ENCODE results near the gene KIF1B. TPM values are rescaled to one million over a fixed set of nuclear protein-coding genes. Genes with fewer than 3 reads are reported as not detected.

Gene KIF1B
- total RNA-seq, 1 donor from 2014 or later = 13.4 TPM

DNA sequence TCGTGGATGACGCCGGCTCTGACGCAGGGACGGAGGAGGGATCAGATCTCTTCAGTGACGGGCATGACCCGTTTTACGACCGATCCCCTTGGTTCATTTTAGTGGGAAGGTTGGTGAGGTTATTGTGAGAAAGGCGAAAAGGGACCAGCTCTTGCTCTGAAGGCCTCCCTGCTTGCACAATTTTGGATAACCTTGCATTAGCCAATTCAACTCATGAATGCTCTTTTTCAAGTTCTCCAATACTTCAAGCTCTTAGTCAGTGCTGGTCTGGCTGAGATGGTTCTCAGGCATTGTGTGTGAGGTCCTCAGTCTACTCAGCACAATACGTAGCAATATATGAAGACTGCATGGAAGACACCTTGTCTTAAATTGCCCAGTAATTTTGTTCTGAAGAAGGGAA lies 115.9 kb downstream of the KIF1B start:
- intact Hi-C loops (cut with DNase I) = no loop called here
- Histone ChIP-seq H3K4me1 (no peaks in the 10 kb centered on the region), H3K36me3 (peaks cover 30 to 38% of the 10 kb centered on the region in 2 donors), H3K27ac (no peak overlapping the region), H3K4me3 (no peak overlapping the region), H3K27me3 (no peaks in the 10 kb centered on the region), H3K9me3 (no peaks in the 10 kb centered on the region)
- DNase-seq (ENCODE audit: low spot score in 2 of 2) = no peak
- no peak for TF ChIP-seq CTCF (IDR thresholded peaks at IDR 0.05)

GRCh38 chr1:10328180-10328963 lies 118.0 kb downstream of the KIF1B start:
- intact Hi-C loops (cut with DNase I) = no loop called here
- Histone ChIP-seq H3K27me3 (no peaks in the 10 kb centered on the region), H3K4me1 (no peaks in the 10 kb centered on the region), H3K4me3 (no peak overlapping the region), H3K36me3 (peaks cover 25 to 27% of the 10 kb centered on the region in 2 donors), H3K9me3 (no peaks in the 10 kb centered on the region), H3K27ac (no peak overlapping the region)
- no peak for TF ChIP-seq CTCF (IDR thresholded peaks at IDR 0.05)
- no peak for DNase-seq (ENCODE audit: low spot score in 2 of 2)

GRCh38 chr1:10337436-10337835 lies 127.1 kb downstream of the KIF1B start:
- H3K27me3 ChIP-seq = no peaks in the 10 kb centered on the region
- no peak for DNase-seq (ENCODE audit: low spot score in 2 of 2)
- intact Hi-C loops (cut with DNase I) = loop anchor here (5.0 kb wide), 3 partner anchors 125 to 460 kb away; partner anchors contain the start of gene KIF1B
- H3K27ac ChIP-seq = no peak overlapping the region
- peaks cover 31 to 66% of the 10 kb centered on the region in 2 donors for H3K36me3 ChIP-seq
- H3K4me3 ChIP-seq = no peak overlapping the region
- no peaks in the 10 kb centered on the region for H3K4me1 ChIP-seq
- H3K9me3 ChIP-seq = no peaks in the 10 kb centered on the region
- no peak for TF ChIP-seq CTCF (IDR thresholded peaks at IDR 0.05)

GRCh38 chr1:10338047-10338446 lies 127.7 kb downstream of the KIF1B start:
- Histone ChIP-seq H3K4me3 (no peak overlapping the region), H3K9me3 (no peaks in the 10 kb centered on the region), H3K4me1 (no peaks in the 10 kb centered on the region), H3K36me3 (peaks cover 36 to 72% of the 10 kb centered on the region in 2 donors), H3K27me3 (no peaks in the 10 kb centered on the region), H3K27ac (no peak overlapping the region)
- peak; percentile 61 to 84 (median 67) for TF ChIP-seq CTCF (IDR thresholded peaks at IDR 0.05)
- intact Hi-C loops (cut with DNase I) = loop anchor here (5.0 kb wide), 3 partner anchors 126 to 461 kb away; partner anchors contain the start of gene KIF1B
- DNase-seq (ENCODE audit: low spot score in 2 of 2) = no peak

- no peaks in the 10 kb centered on the region for H3K4me1 ChIP-seq
- no peak for TF ChIP-seq CTCF (IDR thresholded peaks at IDR 0.05)
- H3K27ac ChIP-seq = no peak overlapping the region
- intact Hi-C loops (cut with DNase I) = loop anchor here (5.0 kb wide), 3 partner anchors 126 to 461 kb away; partner anchors contain the start of gene KIF1B
- no peak for DNase-seq (ENCODE audit: low spot score in 2 of 2)
- peaks cover 42 to 77% of the 10 kb centered on the region in 2 donors for H3K36me3 ChIP-seq
- H3K27me3 ChIP-seq = no peaks in the 10 kb centered on the region
- H3K9me3 ChIP-seq = no peaks in the 10 kb centered on the region
- H3K4me3 ChIP-seq = no peak overlapping the region
Measured at GRCh38 chr1:10338611-10339010, 128.2 kb downstream of the KIF1B start.

Data from ascending aorta (tissue), 2 donors.